WTC11 (cell line): ENCODE data around the gene SCG5.

Experiments
- FOXP4 ChIP-seq: sonication (generic); formaldehyde crosslinking; IDR thresholded peaks from 2 replicates; pipeline ENCODE4 v1.8.0; 2022; ENCODE audit warnings: mild to moderate bottlenecking, missing genetic modification reagents
- GTF2I ChIP-seq: fragments of 250-450 bp; sonication (Bioruptor Pico); conservative IDR thresholded peaks from 2 replicates; pipeline ENCODE4 v1.4.0; 2021; ENCODE audit warnings: mild to moderate bottlenecking

GRCh38 chr15:32709295-32710033 lies 68.0 kb downstream of the SCG5 start:
- no peak for TF ChIP-seq GTF2I
- no peak for TF ChIP-seq FOXP4 (CRISPR knock-in tag)
